Fibroblast of skin of left quadriceps (primary cell): Measurements from ENCODE around the gene HNRNPR.

Experiments
- DNase-seq, 2 experiments: peaks; one replicate each; pipeline ENCODE4 v3.0.0-alpha.2; 2013; ENCODE audit warnings: low read depth in 2 of 2

The HNRNPR gene

DNA sequence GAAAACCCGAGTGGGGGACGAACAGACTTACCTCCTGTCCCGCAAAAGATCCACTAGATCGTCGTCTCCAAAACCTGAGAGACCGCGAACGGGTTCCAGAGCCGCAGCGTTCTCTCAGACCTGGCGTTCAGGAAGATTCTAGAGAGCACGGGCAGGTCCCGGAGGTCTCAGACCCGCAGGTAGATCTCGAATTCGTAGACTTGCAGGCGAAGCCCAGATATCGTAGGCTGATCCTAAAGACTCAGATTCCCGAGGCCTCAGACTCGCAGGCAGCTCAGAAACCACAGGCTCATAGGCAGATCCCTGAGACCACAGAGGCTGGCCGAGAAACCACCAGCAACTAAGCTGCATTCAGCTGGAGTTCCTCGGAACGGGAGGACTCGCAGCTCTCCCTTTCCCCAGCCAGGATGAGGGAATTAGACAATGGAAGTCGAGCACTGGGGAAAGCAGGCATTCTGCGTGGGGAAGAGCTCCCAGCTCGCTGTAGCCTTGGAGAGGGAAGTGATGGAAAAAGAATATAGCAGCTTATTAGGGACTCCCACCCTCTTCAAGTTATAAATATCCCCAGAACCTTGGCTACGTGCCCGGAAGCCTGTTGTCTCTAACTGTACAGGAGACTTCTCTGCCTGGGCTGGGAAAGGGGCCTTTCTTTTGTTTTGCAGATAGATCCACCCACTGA lies 25.4 kb upstream of the HNRNPR start, which contains the start of gene ZNF436:
ZNF436 (minus strand) TSS at position 502 of the 679 bp plus-strand sequence. CDS start 1,831 bp downstream, outside the sequence.
- peak; percentile 88 to 89 for DNase-seq

DNA sequence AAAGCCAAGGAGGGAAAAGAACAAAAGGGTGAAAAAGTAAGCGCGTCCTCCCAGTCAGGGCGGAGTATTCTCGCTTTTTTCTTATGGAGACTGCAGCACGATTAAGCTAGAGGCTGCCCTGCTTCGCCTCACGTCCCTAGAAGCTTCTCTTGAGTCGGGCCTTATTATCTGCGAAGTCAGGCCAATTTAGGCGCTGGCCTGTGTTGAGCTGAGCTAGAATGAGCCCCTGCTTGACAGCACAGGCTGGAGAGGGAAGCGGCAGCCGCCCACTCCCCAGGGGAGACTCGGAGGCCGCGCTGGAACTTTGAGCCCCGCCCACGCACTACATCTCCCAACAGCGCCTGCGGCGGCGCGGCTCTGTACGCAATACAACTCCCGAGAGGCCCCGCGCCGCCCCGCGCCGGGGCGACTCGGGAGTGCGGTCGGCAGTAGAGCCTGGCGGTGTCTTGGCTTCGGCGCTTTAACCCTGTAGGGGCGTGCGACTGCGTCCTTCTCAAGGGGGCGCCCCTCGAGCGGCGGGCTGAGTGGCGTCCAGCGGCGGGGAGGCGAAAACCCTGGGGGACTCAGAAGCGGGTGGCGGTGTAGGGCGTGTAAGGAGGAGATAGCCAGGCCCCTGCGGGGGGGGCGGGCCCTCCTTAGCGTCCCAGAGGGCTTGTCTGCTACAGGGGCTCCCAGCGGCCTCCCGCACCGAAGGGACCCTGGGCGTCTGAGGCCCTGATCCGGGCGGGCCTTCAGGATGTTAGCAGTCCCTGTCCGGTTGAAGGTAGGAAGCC lies 24.7 kb upstream of the HNRNPR start:
- DNase-seq: peak; percentile 83 to 84

DNA sequence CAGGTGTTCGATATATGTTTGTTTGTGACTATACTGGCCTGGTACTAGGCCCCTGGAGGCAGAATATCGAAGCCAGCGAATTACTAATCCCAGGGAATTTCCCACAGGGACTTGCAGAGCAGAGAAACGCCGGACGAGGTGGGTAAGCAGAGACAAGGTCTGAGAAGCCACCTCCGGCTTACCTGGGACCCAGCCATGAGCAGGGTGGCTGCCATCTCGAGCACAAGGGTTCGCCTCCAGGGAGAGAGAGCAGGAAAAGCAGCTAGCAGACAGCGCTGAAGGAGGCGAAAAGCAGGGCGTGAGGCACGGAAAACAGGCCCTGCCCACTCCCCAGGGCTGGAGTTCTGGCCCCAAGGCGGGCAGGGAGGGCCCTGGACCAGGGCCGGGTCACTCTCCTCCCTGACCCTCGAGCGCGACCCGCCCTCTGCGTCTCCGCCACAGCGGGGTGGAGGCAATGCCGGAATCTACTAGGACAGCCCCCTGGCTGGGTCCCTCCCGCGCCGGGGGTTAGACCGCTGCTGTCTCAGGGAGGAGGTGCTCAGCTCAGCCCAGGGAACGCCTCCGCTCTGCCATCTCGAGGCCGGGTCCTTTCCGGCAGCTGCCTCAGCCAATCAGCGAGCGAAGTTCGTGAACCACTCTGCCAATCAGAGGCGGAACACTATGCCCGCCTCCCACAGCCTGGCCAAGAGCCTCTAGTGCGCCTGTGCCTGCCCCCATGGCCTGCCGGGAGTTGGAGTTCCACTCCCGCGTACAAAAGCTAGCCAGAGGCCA lies 23.9 kb upstream of the HNRNPR start:
- peak; percentile 97 to 98 for DNase-seq

DNA sequence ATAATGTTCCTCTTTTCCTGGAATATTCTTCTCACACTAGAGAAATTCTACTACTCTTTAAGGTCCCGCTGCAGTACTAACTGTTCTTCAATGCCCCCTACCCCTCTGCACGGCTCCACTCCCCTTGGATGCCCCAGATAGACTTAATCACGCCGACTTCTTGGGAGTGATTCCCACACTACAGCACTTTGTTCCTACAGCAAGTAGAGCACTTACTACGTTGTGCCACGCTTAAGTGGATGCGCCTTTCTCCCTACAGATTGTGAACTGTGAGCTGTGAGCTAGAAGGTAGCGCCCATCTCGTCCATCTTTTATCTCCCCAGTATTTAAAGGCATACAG lies 23.3 kb upstream of the HNRNPR start:
- no peak for DNase-seq

DNA sequence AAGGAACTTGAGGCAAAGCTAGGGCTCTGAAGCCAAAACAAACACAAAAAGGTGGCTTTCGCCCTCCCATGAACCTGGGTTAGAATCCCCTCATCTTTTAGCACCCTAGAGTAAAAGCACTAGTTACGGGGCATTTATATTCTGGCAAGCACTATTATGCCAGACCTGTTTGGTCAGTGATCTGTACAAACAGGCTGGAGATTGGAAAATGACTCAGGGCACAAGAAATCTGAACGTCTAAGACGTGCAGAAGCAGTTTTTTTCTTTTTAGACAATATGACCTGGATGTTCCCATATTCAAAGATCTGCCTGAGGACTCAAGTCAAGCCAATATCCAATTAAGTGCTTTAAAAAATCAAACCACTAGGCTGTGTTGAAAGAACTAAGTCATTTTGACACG lies 22.5 kb upstream of the HNRNPR start:
- DNase-seq: no peak

DNA sequence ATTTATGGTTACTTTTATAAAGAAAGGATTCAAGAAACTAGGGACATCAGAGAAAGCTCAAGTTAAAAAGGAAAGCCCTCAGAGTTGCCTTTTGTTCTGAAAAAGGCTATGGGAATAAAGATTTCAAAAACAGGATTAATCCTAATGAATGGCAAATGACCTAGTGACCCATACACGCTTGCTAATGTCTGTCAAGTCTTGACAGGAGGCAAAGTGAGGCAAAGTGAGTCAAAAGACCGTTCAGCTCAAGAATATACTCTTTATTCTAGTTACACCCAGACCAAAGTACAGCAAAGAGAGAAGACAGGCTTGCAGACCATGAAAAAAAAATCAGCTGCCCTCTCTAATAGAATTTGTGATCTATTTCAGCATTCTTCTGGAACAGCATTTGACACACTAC lies 22.1 kb upstream of the HNRNPR start:
- no peak for DNase-seq

DNA sequence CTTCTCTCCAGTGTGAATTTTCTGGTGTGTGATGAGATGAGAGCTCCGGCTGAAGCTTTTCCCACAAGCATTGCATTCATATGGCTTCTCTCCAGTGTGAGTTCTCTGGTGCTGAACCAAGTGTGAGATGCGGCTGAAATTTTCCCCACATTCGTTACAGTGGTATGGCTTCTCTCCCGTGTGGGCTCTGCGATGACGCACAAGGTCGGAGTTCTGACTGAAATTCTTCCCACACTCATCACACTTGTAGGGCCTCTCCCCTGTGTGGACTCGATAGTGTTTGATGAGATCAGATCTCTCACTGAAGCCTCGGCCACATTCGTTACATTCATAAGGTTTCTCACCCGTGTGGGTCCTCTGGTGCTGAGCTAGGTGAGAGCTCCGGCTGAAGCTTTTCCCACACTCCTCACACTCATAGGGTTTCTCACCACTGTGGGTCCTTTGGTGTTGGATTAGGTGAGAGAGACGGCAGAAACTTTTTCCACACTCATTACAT lies 18.2 kb upstream of the HNRNPR start:
- DNase-seq: no peak

DNA sequence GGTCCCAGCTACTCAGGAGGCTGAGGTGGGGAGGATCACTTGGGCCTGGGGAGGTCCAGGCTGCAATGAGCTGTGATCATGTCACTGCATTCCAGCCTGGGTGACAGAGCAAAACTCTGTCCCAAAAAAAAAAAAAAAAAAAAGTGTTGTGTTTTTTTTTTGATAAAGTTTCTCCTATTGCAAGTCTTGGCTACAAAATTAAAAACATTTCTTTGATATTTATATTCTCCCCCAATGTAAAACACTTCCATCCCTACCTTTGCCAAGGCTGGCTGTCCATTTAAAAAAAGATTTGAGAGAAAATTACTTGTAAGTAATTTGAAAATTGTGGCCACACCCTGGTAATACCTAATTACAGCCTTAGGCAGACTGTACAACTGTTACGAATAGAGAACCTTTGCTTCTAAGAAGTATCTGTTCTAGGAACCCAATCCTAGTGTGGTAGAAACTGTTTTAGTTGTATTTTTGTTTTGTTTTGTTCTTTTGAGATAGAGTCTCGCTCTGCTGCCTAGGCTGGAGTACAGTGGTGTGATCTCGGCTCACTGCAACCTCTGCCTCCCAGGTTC lies 14.3 kb upstream of the HNRNPR start:
- DNase-seq: no peak

DNA sequence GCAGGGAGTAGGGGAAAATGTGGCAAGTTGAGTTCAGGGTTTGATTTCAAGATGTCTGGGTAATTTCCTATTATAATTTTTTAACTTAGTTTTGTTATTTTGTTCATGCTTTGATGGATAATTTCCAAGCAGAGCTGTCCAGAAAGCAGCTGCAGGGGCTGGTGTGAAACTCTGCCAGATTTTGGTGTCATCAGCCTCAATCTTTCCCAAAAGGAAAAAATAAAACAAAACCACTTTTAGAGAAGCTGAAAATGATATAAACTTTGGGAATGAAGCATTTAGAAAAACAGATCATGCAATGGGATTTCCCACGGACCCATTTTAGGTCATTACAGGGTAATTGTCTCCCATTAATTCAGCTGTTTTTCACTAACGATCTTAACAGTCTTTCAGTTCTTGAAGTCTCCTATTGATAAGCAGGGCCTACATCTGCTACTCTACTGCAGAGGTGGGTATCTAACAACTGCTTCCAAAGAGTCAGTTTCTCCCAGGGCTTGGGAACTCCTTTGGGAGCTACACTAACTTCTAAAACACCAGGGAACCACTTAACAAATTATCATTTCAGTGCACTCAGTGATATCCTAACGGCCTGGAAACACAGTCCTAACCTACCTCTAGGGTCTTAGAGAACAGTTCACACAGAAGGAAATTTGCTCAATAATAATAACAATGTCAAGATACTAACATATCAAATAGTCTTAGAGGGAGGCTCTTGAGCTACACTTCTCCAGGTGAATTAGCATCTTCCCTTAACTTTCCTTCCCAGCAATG lies 13.2 kb upstream of the HNRNPR start:
- no peak for DNase-seq

DNA sequence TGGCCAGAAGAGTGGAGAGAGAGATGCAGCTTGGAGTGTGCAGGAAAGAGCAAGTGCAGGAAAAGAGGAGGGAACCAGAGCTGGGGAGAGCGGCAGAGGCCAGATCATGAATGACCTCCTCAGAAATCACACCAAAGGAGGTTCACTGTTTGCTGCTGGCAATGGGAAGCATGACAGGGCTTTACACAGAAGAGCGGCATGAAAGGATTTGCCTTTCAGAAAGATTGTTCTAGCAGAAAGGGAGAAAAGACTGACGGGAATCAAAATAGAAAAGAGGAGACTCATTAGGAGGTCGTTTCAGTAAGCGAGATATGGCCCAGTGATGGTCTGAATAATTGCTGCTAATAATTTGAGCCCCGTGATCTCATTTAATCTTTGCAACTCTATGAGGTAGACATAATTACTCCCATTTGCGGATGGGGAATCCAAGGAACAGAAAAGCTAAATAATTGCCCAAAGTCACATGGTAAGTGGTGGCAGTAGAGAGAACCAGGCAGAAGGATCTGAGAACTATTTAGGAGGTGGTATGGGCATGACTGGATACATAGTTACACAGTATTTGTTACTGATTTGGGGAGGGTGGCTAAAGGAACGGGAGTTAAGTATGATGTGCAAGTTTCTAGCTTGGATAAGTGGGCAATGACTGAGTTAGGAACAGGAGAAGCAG lies 12.5 kb upstream of the HNRNPR start:
- DNase-seq: no peak

DNA sequence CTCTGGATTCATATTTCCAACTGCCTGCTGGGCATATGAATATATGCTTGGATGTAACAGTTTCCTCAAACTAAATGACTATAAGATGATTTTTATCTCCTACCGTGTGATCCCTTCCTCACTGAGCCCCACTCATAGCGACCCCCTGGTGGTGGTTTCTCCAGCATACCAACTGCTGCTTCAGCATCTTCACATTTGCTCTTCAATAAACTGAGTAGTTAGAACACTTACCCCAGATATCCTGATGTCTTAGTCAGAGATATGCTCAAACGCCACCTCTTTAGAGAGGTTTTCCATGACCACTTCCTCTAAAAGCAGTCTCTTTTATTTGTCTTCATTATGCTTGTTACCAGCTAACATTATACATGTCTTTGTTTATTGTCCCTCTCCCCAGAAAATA lies 10.2 kb upstream of the HNRNPR start:
- no peak for DNase-seq

DNA sequence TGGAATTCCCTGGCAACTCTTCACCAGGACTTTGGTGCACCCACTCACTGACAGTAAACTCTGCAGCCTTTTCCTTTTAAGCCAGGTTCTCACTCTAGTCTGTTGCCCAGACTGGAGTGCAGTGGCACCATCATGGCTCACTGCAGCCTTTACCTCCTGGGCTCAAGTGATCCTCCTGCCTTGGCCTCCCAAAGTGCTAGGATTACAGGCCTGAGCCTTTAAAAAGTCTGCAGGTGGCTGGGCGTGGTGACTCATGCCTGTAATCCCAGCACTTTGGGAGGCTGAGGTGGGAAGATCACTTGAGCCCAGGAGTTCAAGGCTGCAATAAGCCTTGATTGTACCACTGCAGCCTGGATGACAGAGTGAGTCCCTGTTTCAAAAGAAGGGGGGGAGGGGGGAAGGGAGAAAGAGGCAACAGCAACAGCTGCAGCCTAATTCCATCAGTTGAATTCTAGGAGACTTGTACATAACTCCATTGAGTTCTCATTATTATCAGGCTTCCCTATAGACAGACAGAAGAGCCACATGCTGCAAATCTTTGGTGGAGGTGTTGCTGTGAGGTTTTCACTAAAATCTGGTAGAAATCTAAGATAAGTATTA lies 8.1 kb upstream of the HNRNPR start:
- DNase-seq: no peak

DNA sequence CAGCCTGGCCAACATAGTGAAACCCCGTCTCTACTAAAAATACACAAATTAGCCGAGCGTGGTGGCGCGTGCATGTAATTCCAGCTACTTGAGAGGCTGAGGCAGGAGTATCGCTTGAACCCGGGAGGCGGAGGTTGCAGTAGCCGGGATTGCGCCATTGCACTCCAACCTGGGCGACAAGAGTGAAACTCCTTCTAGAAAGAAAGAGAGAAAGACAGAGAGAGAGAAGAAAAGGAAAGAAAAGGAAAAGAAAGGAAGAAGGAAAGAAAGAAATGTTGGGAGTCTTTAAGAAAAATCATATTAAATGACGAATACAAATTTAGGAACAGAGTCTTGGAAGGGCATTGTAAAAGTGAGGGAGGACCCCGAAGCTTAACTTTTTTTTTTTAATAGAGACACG lies 1.8 kb upstream of the HNRNPR start:
- no peak for DNase-seq

DNA sequence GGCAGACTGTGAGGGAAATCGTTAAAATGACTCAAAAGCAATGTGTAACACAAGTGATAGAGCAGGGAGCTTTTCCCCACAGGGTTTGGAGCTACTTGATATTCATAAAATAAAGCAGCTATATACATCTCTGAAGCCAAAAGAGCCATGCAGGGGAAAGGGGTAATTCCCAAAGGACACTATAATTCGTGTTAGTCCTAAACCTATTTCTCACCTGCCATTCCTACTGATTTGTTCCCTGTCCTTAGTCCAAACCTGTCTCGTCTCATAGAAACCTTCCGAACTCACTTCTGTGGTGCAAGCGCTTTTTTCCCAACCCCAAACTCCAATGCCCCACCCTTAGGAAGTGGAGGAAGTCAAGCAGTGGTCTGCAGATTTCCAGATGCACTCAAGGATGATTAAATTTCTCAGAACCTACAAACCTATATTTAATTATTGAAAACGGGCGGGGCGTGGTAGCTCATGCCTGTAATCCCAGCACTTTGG lies 946 bp upstream of the HNRNPR start:
- DNase-seq: no peak

DNA sequence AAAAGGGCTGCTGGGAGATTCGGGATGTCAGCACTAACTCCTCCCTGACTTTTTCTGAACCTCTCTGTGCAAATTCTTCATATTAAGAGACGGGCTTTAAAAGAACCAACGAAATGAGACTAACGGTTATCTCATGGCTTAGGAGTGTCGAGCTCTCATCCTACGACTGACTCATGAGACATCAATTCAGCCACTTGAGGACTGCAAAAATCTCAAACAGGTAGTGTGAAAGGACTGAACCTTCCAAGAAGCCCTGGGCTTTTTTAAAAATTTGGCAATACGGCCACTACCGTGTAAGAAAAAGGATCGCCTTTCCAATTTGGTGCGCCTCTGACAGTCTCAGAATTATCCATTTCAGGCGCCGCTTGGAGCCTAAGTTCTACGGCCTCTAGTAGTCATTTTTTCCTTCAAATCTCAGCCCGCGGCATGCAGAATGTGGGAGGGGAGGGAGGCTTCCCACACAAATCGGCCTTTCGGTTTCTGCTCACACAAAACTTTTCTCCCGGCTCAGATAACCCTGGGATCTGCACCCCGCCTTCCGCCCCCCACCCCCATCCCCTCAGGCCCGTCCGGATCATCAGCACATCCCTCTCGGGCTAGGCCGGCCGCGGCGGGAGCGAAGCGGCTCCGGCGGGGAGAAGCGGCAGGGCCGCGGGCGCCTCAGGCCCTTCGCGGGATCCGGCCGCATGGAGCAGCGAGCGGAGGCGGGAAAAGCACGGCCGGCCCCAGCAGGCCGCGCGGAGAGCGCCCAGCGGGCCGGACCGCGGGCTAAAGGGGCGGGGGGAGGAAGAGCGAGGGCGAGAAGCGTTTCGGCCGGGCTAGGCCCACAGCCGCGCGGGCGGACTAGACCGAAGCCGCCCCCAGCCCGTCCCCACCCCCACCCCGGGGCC lies 618 bp downstream of the HNRNPR start:
- peak; percentile 31 to 50 for DNase-seq

DNA sequence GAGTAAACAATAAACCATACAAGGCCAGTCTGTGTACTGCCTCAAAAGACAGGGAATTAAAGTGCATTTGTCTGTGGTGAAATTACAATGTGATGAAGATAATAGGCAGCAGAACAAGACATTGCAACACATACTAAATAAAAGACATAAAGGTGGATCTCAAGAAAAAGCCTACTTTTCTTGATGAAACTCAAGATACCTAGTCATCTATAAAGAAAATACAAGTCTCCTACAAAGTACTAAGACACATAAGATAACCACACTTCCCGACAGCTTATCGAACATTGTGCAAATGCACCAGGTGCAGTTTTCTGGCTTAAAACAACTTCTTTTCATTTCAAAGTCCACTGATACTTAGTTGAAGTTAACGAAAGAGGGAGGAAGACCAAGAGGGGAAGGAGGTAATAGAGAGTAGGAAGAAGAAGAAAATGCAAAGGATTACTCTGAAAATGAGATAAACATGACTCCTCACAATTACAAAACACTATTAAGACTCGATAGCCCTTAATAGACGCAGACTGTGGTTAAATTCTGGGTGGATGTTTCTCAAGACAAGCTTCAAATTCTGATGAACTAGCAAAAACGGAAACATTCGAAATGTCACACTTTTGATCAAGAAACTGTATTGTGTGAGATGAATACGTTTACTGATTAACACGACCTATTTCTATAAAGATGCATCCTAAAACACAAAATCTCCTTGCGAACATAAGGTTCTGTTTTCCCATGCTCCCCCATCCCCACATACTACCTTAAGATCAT lies 2.0 kb downstream of the HNRNPR start:
- DNase-seq: no peak

DNA sequence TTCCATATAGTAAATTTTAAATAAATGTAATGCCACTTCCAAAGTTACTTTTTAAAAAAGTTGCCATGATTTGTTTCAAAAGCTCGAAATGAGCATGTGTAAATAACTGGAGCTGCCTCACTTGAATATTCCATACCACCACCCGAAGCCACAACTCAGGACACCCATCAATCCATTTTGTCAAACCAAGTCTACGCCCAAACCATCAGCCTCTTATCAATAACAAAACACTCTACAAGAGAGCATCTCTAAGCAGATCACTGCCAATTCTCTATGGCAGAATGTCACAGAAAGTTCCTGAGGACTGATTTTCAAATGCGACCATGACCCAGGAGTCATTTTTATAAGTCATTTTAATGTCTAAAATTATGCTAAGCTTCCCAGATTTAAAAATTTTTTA lies 4.5 kb downstream of the HNRNPR start:
- DNase-seq: no peak

DNA sequence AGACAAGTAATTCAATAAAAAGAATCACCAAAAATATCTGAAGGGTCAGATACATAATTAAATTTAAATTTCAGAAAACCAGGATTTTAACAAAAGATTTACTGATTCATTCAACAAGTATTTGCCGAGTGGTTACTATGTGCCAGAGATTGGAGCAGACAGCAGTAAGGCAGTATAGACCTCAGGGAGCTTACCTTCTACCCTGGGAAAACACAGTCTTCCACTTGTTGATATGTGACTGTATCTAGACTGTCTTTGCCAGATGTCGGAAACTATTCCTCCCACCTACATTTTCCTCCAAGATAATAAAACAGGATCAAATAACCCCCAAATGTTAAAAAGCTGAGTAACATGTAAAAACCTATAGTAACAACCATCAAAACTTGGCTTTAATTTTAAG lies 6.2 kb downstream of the HNRNPR start:
- DNase-seq: no peak

DNA sequence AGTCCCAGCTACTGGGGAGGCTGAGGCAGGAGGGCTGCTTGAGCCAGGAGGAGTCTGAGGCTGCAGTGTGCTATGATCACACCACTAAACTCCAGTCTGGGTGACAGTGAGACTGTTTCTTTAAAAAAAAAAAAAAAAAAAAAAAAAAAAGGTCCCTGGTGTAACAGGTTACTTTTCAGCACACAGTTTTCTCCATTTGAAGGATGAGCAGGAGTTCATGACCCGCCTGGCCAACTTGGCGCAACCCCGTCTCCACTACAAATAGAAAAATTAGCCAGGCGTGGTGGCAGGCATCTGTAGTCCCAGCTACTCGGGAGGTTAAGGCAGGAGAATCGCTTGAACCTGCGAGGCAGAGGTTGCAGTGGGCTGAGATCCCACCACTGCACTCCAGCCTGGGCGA lies 12.4 kb downstream of the HNRNPR start:
- DNase-seq: no peak
